Kidney (tissue), 14 donors: Measurements from ENCODE around the gene DUSP8. TPM values are rescaled to one million over a fixed set of nuclear protein-coding genes. Genes with fewer than 3 reads are reported as not detected.

Source experiments
- DNase-seq, 5 donors: peaks; one replicate each; pipeline ENCODE4 v3.0.0-alpha.2; 2013 to 2020
- FAIRE-seq: peaks from 2 replicates; lab custom pipeline; 2012; peaks lifted over from hg19 to GRCh38; lab: Jason Lieb, UNC
- H3K27ac ChIP-seq, 2 donors: one replicate each; pipeline ENCODE4 v1.7.0; 2013; ENCODE audit warnings: low read depth in 2 of 2, low read length in 2 of 2, inconsistent platforms in 1 of 2
- H3K27me3 ChIP-seq: one replicate; pipeline ENCODE4 v1.7.1; 2013; ENCODE audit warnings: low read length, inconsistent platforms; ENCODE audit not compliant: control insufficient read depth, insufficient read depth
- H3K36me3 ChIP-seq, 3 donors: one replicate each; pipeline versions ENCODE4 v1.7.0 to v1.7.1; 2013; ENCODE audit warnings: low read length in 3 of 3, control low read depth in 1 of 3, inconsistent platforms in 1 of 3; ENCODE audit not compliant: insufficient read depth in 3 of 3, control insufficient read depth in 2 of 3
- H3K4me1 ChIP-seq, 3 donors: one replicate each; pipeline versions ENCODE4 v1.7.0 to v1.7.1; 2013; ENCODE audit warnings: low read length in 3 of 3, inconsistent platforms in 1 of 3, low read depth in 1 of 3; ENCODE audit not compliant: control insufficient read depth in 2 of 3, insufficient read depth in 2 of 3
- H3K4me3 ChIP-seq, 3 donors: one replicate each; pipeline versions ENCODE4 v1.7.0 to v1.8.1; 2013; ENCODE audit warnings: low read length in 3 of 3, control low read depth in 1 of 3, inconsistent platforms in 1 of 3
- H3K9ac ChIP-seq, 3 donors: one replicate each; pipeline versions ENCODE4 v1.7.0 to v1.7.1; 2013; ENCODE audit warnings: low read length in 3 of 3, control low read depth in 1 of 3, inconsistent platforms in 1 of 3
- H3K9me3 ChIP-seq, 3 donors: one replicate each; pipeline versions ENCODE4 v1.7.0 to v1.7.1; 2013; ENCODE audit warnings: low read length in 3 of 3, control low read depth in 1 of 3, inconsistent platforms in 1 of 3; ENCODE audit not compliant: control insufficient read depth in 2 of 3, insufficient read depth in 1 of 3
- intact Hi-C: fragments of 100-400 bp; cut with DNase I; formaldehyde crosslinking; loops from one replicate; pipeline ENCODE4 v1.11.1; 2022
- polyA plus RNA-seq: library from polyadenylated mRNA; stranded (reverse); fragments of 350-450 nt; fragmentation: Illumina TruSeq; extraction: RNeasy Lipid Tissue Mini Kit (QIAGEN cat#74804); gene quantifications from one replicate; pipeline ENCODE4 v1.2.3, GENCODE V29; 2014; ENCODE audit warnings: low read depth, low replicate concordance; ENCODE audit not compliant: insufficient read depth
- total RNA-seq: library from RNA; stranded (reverse); fragmentation: NEBNext Ultra II Directional; extraction: Animal tissue kit (Norgen Biotek cat#: 25700); gene quantifications from one replicate; pipeline ENCODE4 v1.2.1, GENCODE V29; 2021
- TF ChIP-seq, protein P1 (sequence below): IDR thresholded peaks from 3 replicates; pipeline ENCODE4 v1.5.1; 2012; ENCODE audit warnings: mild to moderate bottlenecking, moderate library complexity, borderline replicate concordance; ENCODE audit not compliant: insufficient read depth; ENCODE audit errors: extremely low read depth
- donor health status: control.
- donor health status: control.
- donor health status: control.
- donor health status: control.
- donor health status: control.
- donor health status: DM: yes; HTN: yes; CAD: no.
- donor health status: Normal renal cell carcinoma (clear cell type).

The DUSP8 gene
- total and polyA plus RNA-seq, 2 donors from 2014 or later: 1.9 to 9.1 TPM

GRCh38 chr11:1546077-1546535, 26.0 kb downstream of the DUSP8 start:
- FAIRE-seq (no peak), DNase-seq (peak in 2 of 5 donors; percentile 77 to 83)
- Histone ChIP-seq H3K4me1 (peaks cover 0 to 7% (median 0%) of the 10 kb centered on the region in 3 donors), H3K36me3 (no peaks in the 10 kb centered on the region), H3K4me3 (no peak overlapping the region), H3K9me3 (no peaks in the 10 kb centered on the region), H3K27ac (no peak overlapping the region), H3K27me3 (peaks cover 14% of the 10 kb centered on the region), H3K9ac (no peak overlapping the region)
- intact Hi-C loops: no loop called here
- TF ChIP-seq, protein P1, sequence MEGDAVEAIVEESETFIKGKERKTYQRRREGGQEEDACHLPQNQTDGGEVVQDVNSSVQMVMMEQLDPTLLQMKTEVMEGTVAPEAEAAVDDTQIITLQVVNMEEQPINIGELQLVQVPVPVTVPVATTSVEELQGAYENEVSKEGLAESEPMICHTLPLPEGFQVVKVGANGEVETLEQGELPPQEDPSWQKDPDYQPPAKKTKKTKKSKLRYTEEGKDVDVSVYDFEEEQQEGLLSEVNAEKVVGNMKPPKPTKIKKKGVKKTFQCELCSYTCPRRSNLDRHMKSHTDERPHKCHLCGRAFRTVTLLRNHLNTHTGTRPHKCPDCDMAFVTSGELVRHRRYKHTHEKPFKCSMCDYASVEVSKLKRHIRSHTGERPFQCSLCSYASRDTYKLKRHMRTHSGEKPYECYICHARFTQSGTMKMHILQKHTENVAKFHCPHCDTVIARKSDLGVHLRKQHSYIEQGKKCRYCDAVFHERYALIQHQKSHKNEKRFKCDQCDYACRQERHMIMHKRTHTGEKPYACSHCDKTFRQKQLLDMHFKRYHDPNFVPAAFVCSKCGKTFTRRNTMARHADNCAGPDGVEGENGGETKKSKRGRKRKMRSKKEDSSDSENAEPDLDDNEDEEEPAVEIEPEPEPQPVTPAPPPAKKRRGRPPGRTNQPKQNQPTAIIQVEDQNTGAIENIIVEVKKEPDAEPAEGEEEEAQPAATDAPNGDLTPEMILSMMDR: no peak

DNA sequence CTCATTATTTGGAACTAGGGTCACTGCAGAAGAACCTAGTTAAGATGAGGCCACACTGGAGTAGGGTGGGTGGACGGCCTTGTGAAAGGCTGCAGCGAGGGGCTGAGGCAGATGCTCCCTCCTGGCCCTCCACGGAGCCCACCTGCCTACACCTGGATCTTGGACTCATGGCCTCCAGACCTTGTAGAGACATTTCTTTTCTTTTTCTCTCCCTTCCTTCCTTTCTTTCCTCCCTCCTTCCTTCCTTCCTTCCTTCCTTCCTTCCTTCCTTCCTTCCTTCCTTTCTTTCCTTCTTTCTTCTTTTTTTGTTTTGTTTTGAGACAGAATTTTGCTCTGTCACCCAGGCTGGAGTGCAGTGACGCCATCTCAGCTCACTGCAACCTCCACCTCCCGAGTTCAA, 26.6 kb downstream of the DUSP8 start:
- intact Hi-C loops: no loop called here
- H3K4me3 ChIP-seq: no peak overlapping the region
- peaks cover 0 to 7% (median 0%) of the 10 kb centered on the region in 3 donors for H3K4me1 ChIP-seq
- FAIRE-seq: no peak
- no peaks in the 10 kb centered on the region for H3K36me3 ChIP-seq
- TF ChIP-seq, protein P1: no peak
- no peak for DNase-seq
- H3K9ac ChIP-seq: no peak overlapping the region
- H3K27me3 ChIP-seq: peaks cover 14% of the 10 kb centered on the region
- H3K27ac ChIP-seq: no peak overlapping the region
- H3K9me3 ChIP-seq: no peaks in the 10 kb centered on the region

GRCh38 chr11:1544536-1544935, 27.5 kb downstream of the DUSP8 start:
- H3K9me3 ChIP-seq: no peaks in the 10 kb centered on the region
- intact Hi-C loops: no loop called here
- H3K36me3 ChIP-seq: no peaks in the 10 kb centered on the region
- peaks cover 14% of the 10 kb centered on the region for H3K27me3 ChIP-seq
- TF ChIP-seq, protein P1: no peak
- no peak overlapping the region for H3K27ac ChIP-seq
- DNase-seq (peak in 1 of 5 donors; percentile 63), FAIRE-seq (no peak)
- no peak overlapping the region for H3K9ac ChIP-seq
- H3K4me1 ChIP-seq: peaks cover 0 to 7% (median 0%) of the 10 kb centered on the region in 3 donors
- H3K4me3 ChIP-seq: no peak overlapping the region
